NCI-H146 treated with DMSO at 0.1 percent for 48 hours (cell line): ENCODE results near the gene OPN1SW.

Experiments used
- DNase-seq: peaks from one replicate; lab custom pipeline; 2025; ENCODE audit not compliant: unreplicated experiment; lab: John Stamatoyannopoulos, UW

OPN1SW gene

GRCh38 chr7:128793181-128793547 is 17.6 kb upstream of the OPN1SW start:
- no peak for DNase-seq

- no peak for DNase-seq
Observed at GRCh38 chr7:128792471-128793180, 17.0 kb upstream of the OPN1SW start.

- no peak for DNase-seq
Observed at GRCh38 chr7:128791972-128792327, 16.4 kb upstream of the OPN1SW start.

GRCh38 chr7:128791121-128791971 is 15.8 kb upstream of the OPN1SW start, which contains the start of gene CCDC136:
Gene CCDC136, plus strand, starts transcription at chr7:128791968. Its CDS starts 444 bp downstream, at chr7:128792412.
- peak; percentile 19 for DNase-seq

GRCh38 chr7:128790315-128791041 is 14.9 kb upstream of the OPN1SW start:
- no peak for DNase-seq

GRCh38 chr7:128788446-128789412 is 13.1 kb upstream of the OPN1SW start:
- no peak for DNase-seq

- no peak for DNase-seq
Observed at GRCh38 chr7:128785738-128786137, 10.1 kb upstream of the OPN1SW start.

GRCh38 chr7:128783143-128783861 is 7.7 kb upstream of the OPN1SW start:
- no peak for DNase-seq

- DNase-seq, result no peak
Observed at GRCh38 chr7:128781851-128782250, 6.3 kb upstream of the OPN1SW start.

GRCh38 chr7:128781126-128781525 is 5.5 kb upstream of the OPN1SW start:
- no peak for DNase-seq

GRCh38 chr7:128778946-128779345 is 3.4 kb upstream of the OPN1SW start:
- DNase-seq, result no peak

GRCh38 chr7:128777156-128778123 is 1.8 kb upstream of the OPN1SW start:
- no peak for DNase-seq

- DNase-seq, result no peak
Observed at GRCh38 chr7:128774921-128775320, 673 bp downstream of the OPN1SW start.

GRCh38 chr7:128774029-128774689 is 1.4 kb downstream of the OPN1SW start:
- DNase-seq, result no peak

GRCh38 chr7:128773604-128774003 is 2.0 kb downstream of the OPN1SW start:
- no peak for DNase-seq

- no peak for DNase-seq
Observed at GRCh38 chr7:128770233-128770632, 5.4 kb downstream of the OPN1SW start.

GRCh38 chr7:128767475-128768110 is 8.0 kb downstream of the OPN1SW start:
- no peak for DNase-seq

GRCh38 chr7:128763541-128763940 is 12.1 kb downstream of the OPN1SW start:
- DNase-seq, result no peak
